LNCAP (cell line): ENCODE measurements around the gene CHRNB1.

Experiments used
- CTCF ChIP-seq: fragments of 450-650 bp; IDR thresholded peaks from 2 replicates; pipeline ENCODE4 v1.5.1; 2017; ENCODE audit warnings: mild to moderate bottlenecking

CHRNB1 gene

DNA sequence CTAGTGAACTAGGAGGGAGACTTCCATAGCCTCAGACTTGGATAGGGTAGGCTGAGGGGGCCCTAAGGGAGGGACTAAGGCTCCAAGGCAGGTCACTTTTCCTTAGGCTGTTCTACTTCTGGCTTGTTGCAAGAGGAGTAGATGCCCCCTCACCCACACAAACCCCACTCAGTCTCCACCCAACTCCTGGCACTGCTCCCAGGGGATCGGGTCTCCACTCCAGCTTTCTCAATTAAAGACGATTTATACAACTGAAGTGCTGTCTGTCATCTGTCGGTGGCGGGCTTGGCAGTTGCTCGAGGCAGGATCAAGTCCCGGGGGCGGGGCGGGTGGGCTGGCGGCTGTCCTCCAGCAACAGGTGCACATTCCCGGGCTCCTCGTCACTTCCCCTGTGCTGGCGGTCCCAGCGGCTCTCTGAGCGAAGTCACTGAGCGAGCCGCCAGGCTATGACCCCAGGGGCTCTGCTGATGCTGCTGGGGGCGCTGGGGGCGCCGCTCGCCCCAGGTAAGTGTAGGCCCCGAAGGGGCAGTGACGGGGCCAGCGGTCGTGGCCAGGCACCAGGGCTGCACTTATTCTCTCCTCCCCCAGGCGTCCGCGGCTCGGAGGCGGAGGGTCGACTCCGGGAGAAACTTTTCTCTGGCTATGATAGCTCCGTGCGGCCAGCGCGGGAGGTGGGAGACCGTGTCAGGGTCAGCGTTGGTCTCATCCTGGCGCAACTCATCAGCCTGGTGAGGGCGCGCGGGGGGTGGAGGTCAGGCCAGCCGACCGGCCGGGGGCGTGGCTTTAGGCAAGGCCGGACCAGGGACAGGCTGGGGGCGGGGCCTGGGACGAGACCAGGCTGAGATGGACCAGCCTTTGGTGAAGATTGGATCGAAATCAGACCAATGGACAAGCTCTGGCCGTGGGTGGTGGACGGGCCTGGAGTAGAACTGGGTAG lies at the start of gene CHRNB1:
TSS of gene CHRNB1 (plus strand) at position 380 of the 937 bp plus-strand sequence. CDS start at position 447, 67 bp downstream.
- TF ChIP-seq CTCF, result no peak

GRCh38 chr17:7396147-7396546 lies 48.7 kb upstream of the CHRNB1 start:
- no peak for TF ChIP-seq CTCF

DNA sequence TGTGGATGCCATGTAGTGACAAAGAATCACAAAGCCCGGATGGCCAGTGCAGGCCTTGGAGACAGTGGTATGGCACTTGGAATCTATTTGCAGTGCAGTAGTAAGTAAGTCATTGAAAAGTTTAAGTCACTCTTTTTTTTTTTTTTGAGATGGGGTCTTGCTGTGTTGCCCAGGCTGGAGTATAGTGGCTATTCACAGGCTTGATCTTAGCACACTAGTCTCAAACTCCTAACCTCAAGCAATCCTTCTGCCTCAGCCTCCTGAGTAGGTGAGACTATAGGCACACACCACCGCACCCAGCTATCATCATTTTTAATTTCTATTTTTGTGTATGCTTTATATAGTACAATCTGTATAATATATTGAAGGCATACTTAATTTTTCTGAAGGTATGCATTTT lies 46.2 kb upstream of the CHRNB1 start:
- no peak for TF ChIP-seq CTCF

DNA sequence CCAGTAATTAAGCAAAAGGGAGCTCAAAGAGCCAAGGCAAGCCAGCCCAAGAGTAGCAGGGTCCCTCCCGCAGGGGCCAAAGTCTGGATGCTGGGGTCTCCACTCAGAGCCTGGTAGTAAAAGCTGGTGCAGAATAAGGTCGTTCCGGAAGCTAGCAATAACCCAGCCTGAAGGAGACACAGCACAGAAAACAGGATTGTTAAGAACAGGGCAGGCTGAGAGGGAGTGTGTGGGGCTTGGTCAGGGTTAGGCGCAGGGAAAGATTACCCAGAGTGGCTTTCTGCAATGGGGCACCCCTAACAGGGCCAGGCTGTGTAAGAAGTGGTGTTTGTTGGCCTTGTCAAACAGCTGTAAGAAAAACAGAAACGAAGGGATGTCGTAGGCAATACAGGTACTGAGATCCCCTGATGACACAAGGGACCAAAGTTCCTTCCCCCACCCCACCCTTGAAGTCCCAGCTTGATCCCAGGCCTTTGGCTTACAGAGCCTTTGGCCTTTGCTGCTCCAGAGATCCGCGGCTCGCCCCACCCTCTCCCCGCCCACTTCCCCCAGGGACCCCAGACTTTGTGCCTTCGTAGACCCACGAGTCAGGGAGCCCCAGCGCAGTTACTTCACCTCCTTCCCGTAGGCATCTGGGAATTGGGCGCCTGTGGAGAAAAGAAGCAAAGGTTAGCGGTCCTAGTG lies 41.7 kb upstream of the CHRNB1 start:
- TF ChIP-seq CTCF, result no peak

- TF ChIP-seq CTCF, result no peak
Observed at GRCh38 chr17:7403727-7403976, 41.2 kb upstream of the CHRNB1 start.

- TF ChIP-seq CTCF, result no peak
Observed at GRCh38 chr17:7403977-7404736, 40.7 kb upstream of the CHRNB1 start, which contains the start of gene TMEM256. Gene TMEM256, minus strand, starts transcription at chr17:7404097. Its CDS starts 13 bp downstream, at chr17:7404084.

- no peak for TF ChIP-seq CTCF
Observed at GRCh38 chr17:7404737-7405349, 40.0 kb upstream of the CHRNB1 start.
